ENCODE measurements around the gene APOB. TPM values are rescaled to one million over a fixed set of nuclear protein-coding genes. Genes with fewer than 3 reads are reported as not detected.
A peak's percentile ranks its signal among the peaks of the same experiment; 100 is the strongest.

The APOB gene
- total RNA-seq, 1 donor from 2014 or later = 15.9 TPM

- no peak overlapping the region for H3K4me3 Mint-ChIP-seq (ENCODE audit: unreplicated experiment)
- no peak for DNase-seq (ENCODE audit: low spot score)
- H3K27ac Mint-ChIP-seq (ENCODE audit: unreplicated experiment) = no peak overlapping the region
- H3K27me3 Mint-ChIP-seq (ENCODE audit: unreplicated experiment) = peaks cover 6% of the 10 kb centered on the region
- H3K4me1 Mint-ChIP-seq (ENCODE audit: unreplicated experiment) = peaks cover 28% of the 10 kb centered on the region
- no peaks in the 10 kb centered on the region for H3K9me3 Mint-ChIP-seq (ENCODE audit: unreplicated experiment)
- H3K36me3 Mint-ChIP-seq (ENCODE audit: low read depth, unreplicated experiment) = peaks cover 4% of the 10 kb centered on the region
- TF ChIP-seq CTCF (IDR thresholded peaks at IDR 0.05; ENCODE audit: unreplicated experiment) = no peak
Observed at GRCh38 chr2:21046506-21046905, 2.6 kb upstream of the APOB start.

- H3K4me3 Mint-ChIP-seq (ENCODE audit: unreplicated experiment) = peak overlapping the region; percentile 66
- peaks cover 28% of the 10 kb centered on the region for H3K4me1 Mint-ChIP-seq (ENCODE audit: unreplicated experiment)
- peak overlapping the region; percentile 85 for H3K27ac Mint-ChIP-seq (ENCODE audit: unreplicated experiment)
- H3K27me3 Mint-ChIP-seq (ENCODE audit: unreplicated experiment) = peaks cover 6% of the 10 kb centered on the region
- H3K9me3 Mint-ChIP-seq (ENCODE audit: unreplicated experiment) = no peaks in the 10 kb centered on the region
- TF ChIP-seq CTCF (IDR thresholded peaks at IDR 0.05; ENCODE audit: unreplicated experiment) = no peak
- H3K36me3 Mint-ChIP-seq (ENCODE audit: low read depth, unreplicated experiment) = peaks cover 6% of the 10 kb centered on the region
- peak; percentile 30 for DNase-seq (ENCODE audit: low spot score)
Observed at GRCh38 chr2:21044694-21045371, 960 bp upstream of the APOB start.

GRCh38 chr2:21042958-21043743 is 722 bp downstream of the APOB start:
- peaks cover 8% of the 10 kb centered on the region for H3K27me3 Mint-ChIP-seq (ENCODE audit: unreplicated experiment)
- peak; percentile 81 for DNase-seq (ENCODE audit: low spot score)
- H3K4me3 Mint-ChIP-seq (ENCODE audit: unreplicated experiment) = peak overlapping the region; percentile 68

GRCh38 chr2:21042708-21042957 is 1.2 kb downstream of the APOB start:
- no peak for TF ChIP-seq CTCF (IDR thresholded peaks at IDR 0.05; ENCODE audit: unreplicated experiment)
- peaks cover 12% of the 10 kb centered on the region for H3K36me3 Mint-ChIP-seq (ENCODE audit: low read depth, unreplicated experiment)
- no peak overlapping the region for H3K4me3 Mint-ChIP-seq (ENCODE audit: unreplicated experiment)
- DNase-seq (ENCODE audit: low spot score) = no peak
- H3K9me3 Mint-ChIP-seq (ENCODE audit: unreplicated experiment) = no peaks in the 10 kb centered on the region
- peaks cover 8% of the 10 kb centered on the region for H3K27me3 Mint-ChIP-seq (ENCODE audit: unreplicated experiment)
- H3K4me1 Mint-ChIP-seq (ENCODE audit: unreplicated experiment) = peaks cover 28% of the 10 kb centered on the region
- H3K27ac Mint-ChIP-seq (ENCODE audit: unreplicated experiment) = peak overlapping the region; percentile 2

More at GRCh38 chr2:21042958-21043743, 722 bp downstream of the APOB start:
- peak; percentile 99 for TF ChIP-seq CTCF (IDR thresholded peaks at IDR 0.05; ENCODE audit: unreplicated experiment)
- H3K27ac Mint-ChIP-seq (ENCODE audit: unreplicated experiment) = peak overlapping the region; percentile 85
- no peaks in the 10 kb centered on the region for H3K9me3 Mint-ChIP-seq (ENCODE audit: unreplicated experiment)
- H3K36me3 Mint-ChIP-seq (ENCODE audit: low read depth, unreplicated experiment) = peaks cover 8% of the 10 kb centered on the region
- H3K4me1 Mint-ChIP-seq (ENCODE audit: unreplicated experiment) = peaks cover 28% of the 10 kb centered on the region
